ENCODE data around the gene PRKG1. TPM values are rescaled to one million over a fixed set of nuclear protein-coding genes. Genes with fewer than 3 reads are reported as not detected.

The PRKG1 gene
- total and polyA plus RNA-seq, 2 experiments from 2014 or later: 18.2 to 21.1 TPM

MicroRNA genes within 50 kb of the gene (microRNA counts, 767-probe panel; counts per million panel counts)
- microRNA hsa-miR-605: not detected

Small RNAs within 50 kb of the gene (microRNA-seq; reads per million reads assigned to microRNA genes)
- gene MIR605: 2.4 reads per million, percentile 5 among the genes with 10 or more reads in this experiment

Small RNAs within 50 kb of the gene (small RNA-seq; reads per million reads assigned to genes)
- 0.07 reads per million for gene MIR605 (ENCODE audit: low replicate concordance)

Other genes with a start within 250 kb of the PRKG1 start
- gene A1CF, start 188.9 kb upstream of the PRKG1 start, total RNA-seq (2014; rRNA removed; shearing (Covaris generic)): not detected in 2 replicates
- 0.05 TPM in 2 replicates for gene A1CF, start 188.9 kb upstream of the PRKG1 start, polyA plus RNA-seq (2016; fragmentation: Nextera tagmentation; extraction: Ambion mirVana)

Measured in GM23338 (cell line).